Measurements from ENCODE around the gene MAP3K5.

DNA sequence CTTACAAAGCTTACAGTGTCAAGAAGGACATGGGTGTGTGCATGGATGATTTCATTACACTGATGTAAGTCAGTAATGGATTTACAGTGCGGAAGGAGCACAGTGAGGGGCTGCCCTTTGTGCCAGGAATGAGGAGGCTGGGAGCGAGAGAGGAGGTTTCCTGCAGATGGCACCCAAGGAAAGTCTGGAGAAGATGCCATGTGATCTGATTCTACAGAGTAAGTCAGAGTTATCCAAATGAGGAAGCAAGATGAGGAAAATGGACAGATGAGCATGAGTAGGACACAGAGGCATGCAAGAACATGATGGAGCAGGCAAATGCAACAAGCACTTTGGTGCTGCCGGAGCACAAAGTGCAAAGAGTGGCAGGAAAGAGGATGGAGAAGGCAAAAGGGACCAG is 271.8 kb downstream of the MAP3K5 start:
- TF ChIP-seq SIN3A (IDR thresholded peaks at IDR 0.05; ENCODE audit: borderline replicate concordance, insufficient read depth, low read length): no peak
- TF ChIP-seq, protein P1, sequence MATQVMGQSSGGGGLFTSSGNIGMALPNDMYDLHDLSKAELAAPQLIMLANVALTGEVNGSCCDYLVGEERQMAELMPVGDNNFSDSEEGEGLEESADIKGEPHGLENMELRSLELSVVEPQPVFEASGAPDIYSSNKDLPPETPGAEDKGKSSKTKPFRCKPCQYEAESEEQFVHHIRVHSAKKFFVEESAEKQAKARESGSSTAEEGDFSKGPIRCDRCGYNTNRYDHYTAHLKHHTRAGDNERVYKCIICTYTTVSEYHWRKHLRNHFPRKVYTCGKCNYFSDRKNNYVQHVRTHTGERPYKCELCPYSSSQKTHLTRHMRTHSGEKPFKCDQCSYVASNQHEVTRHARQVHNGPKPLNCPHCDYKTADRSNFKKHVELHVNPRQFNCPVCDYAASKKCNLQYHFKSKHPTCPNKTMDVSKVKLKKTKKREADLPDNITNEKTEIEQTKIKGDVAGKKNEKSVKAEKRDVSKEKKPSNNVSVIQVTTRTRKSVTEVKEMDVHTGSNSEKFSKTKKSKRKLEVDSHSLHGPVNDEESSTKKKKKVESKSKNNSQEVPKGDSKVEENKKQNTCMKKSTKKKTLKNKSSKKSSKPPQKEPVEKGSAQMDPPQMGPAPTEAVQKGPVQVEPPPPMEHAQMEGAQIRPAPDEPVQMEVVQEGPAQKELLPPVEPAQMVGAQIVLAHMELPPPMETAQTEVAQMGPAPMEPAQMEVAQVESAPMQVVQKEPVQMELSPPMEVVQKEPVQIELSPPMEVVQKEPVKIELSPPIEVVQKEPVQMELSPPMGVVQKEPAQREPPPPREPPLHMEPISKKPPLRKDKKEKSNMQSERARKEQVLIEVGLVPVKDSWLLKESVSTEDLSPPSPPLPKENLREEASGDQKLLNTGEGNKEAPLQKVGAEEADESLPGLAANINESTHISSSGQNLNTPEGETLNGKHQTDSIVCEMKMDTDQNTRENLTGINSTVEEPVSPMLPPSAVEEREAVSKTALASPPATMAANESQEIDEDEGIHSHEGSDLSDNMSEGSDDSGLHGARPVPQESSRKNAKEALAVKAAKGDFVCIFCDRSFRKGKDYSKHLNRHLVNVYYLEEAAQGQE (IDR thresholded peaks at IDR 0.05; ENCODE audit: insufficient read depth in 1 of 2, low read depth in 2 of 2, low read length in 2 of 2): no peak
